H54 (cell line): ENCODE results near the gene TBC1D17.

Source experiments
- DNase-seq: peaks from one replicate; pipeline ENCODE4 v3.0.0; 2011; ENCODE audit warnings: low spot score, mixed read lengths; ENCODE audit not compliant: insufficient read length
- FAIRE-seq: peaks from 3 replicates; lab custom pipeline; 2011; peaks lifted over from hg19 to GRCh38; lab: Jason Lieb, UNC
- POLR2A ChIP-seq: IDR thresholded peaks from 2 replicates; pipeline ENCODE4 v1.6.1; 2011; ENCODE audit warnings: low read depth, mild to moderate bottlenecking, low read length

The TBC1D17 gene

GRCh38 chr19:49929121-49929610 lies 51.7 kb downstream of the TBC1D17 start, which contains the start of the genes ATF5 and NUP62:
TSS of gene ATF5 (plus strand) at chr19:49929205. CDS start at chr19:49930851, 1,646 bp downstream.
TSS of gene NUP62 (minus strand) at chr19:49929504. CDS start at chr19:49909807, 19,697 bp downstream.
- DNase-seq (peak; percentile 97), FAIRE-seq (no peak)
- TF ChIP-seq POLR2A, result peak; percentile 80

DNA sequence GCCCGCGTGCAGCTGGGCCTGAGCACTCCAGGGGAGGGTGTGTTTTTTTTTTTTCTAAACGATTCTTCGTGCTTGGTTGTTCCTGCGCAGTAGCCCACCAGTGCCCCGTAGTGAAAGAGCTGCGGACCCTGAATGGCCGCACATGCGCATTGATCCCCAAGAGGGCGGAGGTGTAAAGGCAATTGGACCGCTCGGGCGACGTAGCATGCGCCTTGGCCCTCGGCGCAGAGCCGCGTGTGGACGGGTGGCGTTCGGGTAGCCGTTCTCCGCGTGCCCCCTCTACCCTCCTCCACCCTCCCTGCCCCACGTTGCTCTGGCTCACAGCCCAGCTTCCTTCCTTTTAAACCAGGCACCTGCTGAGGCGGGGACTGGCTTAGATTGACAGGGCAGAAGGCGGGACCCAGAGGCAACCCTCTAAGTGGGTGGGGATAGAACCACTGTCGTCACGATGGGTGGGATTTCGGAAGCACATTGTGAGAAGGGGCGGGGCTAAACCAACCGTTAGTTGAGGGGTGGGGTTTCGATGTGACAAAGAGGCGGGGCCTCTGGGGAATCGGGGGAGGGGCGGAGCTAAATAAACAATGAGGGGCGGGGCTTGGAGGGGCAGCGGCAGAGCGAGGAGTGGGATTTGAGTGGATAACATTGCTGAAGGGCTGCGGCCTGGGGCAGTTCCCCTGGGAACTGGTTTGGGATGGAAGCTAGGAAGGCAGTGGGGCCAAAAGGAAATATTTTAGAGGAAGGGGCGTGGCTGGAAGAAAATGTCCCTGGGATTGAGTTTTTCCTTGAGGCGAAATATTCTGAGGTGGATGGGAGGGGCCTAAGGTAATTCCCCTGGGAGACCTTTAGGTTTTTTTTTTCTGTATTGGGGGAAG lies 52.3 kb downstream of the TBC1D17 start:
- peak; percentile 48 for FAIRE-seq
- peak; percentile 88 for DNase-seq
- peak; percentile 92 for TF ChIP-seq POLR2A

GRCh38 chr19:49930483-49931011 lies 53.0 kb downstream of the TBC1D17 start:
- TF ChIP-seq POLR2A, result no peak
- FAIRE-seq, result no peak
- DNase-seq, result peak; percentile 66

DNA sequence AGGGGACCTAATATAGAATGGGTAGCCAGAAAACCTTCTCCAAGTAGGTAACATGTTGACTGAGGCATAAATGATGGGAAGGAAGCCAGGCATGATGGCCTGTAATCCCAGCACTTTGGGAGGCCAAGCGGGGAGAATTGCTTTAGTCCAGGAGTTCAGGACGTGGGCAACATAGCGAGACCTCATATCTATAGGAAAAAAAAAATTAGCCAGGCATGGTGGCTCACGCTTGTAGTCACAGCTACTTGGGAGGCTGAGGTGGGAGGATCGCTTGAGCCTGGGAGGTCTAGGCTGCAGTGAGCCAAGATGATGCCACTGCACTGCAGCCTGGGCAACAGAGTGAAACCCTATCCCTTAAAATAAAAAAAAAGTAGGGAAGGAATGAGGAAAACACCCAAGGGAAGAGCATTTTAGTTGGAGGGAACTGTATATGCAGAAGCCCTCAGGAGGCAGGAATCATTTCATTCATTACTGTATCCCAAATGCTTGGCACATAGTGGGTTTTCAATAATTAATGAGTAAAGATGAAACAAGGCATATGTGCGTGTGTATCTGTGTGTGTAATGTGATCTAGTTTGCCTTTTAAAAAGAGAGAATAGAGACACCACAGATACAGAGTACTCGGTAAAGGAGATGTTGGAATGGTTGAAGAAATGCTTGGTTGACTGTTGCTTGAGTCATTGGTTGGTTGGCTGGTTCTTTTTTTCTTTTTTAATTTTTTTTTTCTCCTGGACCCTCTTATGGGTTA lies 54.0 kb downstream of the TBC1D17 start:
- FAIRE-seq, result no peak
- no peak for TF ChIP-seq POLR2A
- no peak for DNase-seq

DNA sequence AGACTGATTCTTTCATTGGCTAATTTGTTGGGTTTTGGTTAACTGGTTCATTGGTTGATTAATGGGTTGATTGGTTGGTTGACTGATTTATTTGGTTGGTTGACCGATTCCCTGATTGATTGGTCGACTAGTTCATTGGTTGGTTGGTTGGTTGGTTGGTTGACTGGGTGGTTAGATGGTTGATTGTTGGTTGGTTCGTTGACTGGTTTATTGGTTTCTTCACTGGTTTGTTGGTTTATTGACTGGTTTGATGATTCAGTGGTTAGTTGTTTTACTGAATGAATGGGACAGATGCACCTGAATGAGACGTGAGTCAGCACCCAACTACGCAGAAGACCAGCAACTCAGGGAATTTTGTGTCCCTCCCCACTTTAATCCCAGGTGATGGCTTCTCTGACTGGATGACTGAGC lies 54.5 kb downstream of the TBC1D17 start:
- no peak for FAIRE-seq
- TF ChIP-seq POLR2A, result no peak

DNA sequence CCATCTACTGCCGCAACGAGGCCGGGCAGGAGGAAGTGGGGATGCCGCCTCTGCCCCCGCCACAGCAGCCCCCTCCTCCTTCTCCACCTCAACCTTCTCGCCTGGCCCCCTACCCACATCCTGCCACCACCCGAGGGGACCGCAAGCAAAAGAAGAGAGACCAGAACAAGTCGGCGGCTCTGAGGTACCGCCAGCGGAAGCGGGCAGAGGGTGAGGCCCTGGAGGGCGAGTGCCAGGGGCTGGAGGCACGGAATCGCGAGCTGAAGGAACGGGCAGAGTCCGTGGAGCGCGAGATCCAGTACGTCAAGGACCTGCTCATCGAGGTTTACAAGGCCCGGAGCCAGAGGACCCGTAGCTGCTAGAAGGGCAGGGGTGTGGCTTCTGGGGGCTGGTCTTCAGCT lies 55.2 kb downstream of the TBC1D17 start:
- no peak for FAIRE-seq
- DNase-seq, result no peak
- no peak for TF ChIP-seq POLR2A

More for the DNA sequence above, 54.5 kb downstream of the TBC1D17 start:
- DNase-seq, result no peak

- DNase-seq (no peak), FAIRE-seq (no peak)
- TF ChIP-seq POLR2A, result no peak
These were observed 56.1 kb downstream of the TBC1D17 start for GRCh38 chr19:49933643-49934042.

- no peak for TF ChIP-seq POLR2A
- DNase-seq (no peak), FAIRE-seq (no peak)
These were observed 59.0 kb downstream of the TBC1D17 start for GRCh38 chr19:49936549-49936948.

DNA sequence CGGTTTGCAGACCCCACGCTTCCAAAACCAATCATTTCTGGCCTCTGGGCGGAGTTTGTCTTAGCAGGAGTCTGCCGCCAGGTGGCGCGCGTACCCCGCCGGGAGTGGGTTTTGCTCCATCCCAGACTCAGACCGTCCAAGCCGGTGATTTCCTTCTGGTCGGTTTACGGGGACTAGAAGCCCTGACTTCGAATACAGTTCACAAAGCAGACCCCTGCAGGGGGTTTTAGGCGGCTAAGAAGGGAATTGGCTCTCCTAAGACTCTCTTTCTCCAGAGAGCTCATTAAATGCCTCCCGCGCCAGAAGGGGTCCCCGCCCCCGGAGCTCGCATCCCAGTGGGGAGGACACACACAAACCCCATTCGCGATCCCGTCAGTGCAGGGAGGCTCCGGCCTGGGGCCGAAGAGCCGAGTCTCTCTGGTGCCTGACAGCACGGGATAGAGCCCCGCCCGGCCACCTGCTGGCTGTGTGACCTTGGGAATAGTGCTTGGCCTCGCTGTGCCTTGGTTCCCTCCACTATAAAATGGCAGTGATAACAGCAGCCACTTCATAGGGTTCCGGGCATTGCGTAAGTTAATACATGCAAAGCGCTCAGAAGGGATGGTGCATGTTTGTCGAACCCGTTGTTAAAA lies 60.4 kb downstream of the TBC1D17 start:
- FAIRE-seq (peak; percentile 11), DNase-seq (peak; percentile 85)
- no peak for TF ChIP-seq POLR2A
